Gastrocnemius medialis (tissue), 4 donors: Measurements from ENCODE around the gene LENEP.

Source experiments
- POLR2A ChIP-seq, 2 donors: fragments of 450-650 bp; IDR thresholded peaks; one replicate each; pipeline ENCODE4 v1.6.1; 2017; ENCODE audit warnings: antibody characterized with exemption in 2 of 2, mild to moderate bottlenecking in 2 of 2, moderate library complexity in 2 of 2
- TF ChIP-seq, protein P1 (sequence below), 5 experiments: fragments of 450-650 bp in 3 of 5; fragments of 200-600 bp in 2 of 5; sonication (generic) in 2 of 5; IDR thresholded peaks in 4 of 5; conservative IDR thresholded peaks in 1 of 5; 1 replicate in 4 of 5; 2 replicates in 1 of 5; pipeline ENCODE4 v1.5.1; 2016 to 2019; ENCODE audit warnings: antibody characterized with exemption in 5 of 5, mild to moderate bottlenecking in 3 of 5, moderate library complexity in 3 of 5

- TF ChIP-seq, protein P1, sequence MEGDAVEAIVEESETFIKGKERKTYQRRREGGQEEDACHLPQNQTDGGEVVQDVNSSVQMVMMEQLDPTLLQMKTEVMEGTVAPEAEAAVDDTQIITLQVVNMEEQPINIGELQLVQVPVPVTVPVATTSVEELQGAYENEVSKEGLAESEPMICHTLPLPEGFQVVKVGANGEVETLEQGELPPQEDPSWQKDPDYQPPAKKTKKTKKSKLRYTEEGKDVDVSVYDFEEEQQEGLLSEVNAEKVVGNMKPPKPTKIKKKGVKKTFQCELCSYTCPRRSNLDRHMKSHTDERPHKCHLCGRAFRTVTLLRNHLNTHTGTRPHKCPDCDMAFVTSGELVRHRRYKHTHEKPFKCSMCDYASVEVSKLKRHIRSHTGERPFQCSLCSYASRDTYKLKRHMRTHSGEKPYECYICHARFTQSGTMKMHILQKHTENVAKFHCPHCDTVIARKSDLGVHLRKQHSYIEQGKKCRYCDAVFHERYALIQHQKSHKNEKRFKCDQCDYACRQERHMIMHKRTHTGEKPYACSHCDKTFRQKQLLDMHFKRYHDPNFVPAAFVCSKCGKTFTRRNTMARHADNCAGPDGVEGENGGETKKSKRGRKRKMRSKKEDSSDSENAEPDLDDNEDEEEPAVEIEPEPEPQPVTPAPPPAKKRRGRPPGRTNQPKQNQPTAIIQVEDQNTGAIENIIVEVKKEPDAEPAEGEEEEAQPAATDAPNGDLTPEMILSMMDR (IDR thresholded peaks at IDR 0.05 in 4 of 5, conservative IDR thresholded peaks at IDR 0.05 in 1 of 5) = no peak
- TF ChIP-seq POLR2A (IDR thresholded peaks at IDR 0.05) = no peak
Observed at GRCh38 chr1:155001425-155001674, 8.0 kb downstream of the LENEP start.
